ENCODE data around the gene GRPEL1.

DNA sequence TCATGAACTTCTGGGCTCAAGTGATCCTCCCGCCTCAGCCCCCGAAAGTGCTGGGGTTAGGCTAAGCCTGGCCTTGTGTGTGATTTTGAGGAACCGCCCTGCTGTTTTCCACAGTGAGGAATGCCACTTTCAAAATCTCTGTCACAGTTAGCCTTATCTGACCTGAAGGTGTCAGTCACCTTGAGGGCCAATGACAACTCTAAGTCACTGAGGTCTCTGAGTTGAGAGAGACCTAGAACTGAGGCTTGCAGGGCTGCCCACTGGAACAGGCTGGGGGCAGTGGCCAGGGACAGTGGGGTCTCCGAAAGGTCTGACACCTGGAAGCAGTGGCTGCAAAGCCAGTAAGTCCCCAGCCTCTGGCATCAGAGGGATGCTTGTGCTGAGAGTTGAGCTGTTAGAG lies 18.6 kb downstream of the GRPEL1 start:
- TF ChIP-seq, protein P1, sequence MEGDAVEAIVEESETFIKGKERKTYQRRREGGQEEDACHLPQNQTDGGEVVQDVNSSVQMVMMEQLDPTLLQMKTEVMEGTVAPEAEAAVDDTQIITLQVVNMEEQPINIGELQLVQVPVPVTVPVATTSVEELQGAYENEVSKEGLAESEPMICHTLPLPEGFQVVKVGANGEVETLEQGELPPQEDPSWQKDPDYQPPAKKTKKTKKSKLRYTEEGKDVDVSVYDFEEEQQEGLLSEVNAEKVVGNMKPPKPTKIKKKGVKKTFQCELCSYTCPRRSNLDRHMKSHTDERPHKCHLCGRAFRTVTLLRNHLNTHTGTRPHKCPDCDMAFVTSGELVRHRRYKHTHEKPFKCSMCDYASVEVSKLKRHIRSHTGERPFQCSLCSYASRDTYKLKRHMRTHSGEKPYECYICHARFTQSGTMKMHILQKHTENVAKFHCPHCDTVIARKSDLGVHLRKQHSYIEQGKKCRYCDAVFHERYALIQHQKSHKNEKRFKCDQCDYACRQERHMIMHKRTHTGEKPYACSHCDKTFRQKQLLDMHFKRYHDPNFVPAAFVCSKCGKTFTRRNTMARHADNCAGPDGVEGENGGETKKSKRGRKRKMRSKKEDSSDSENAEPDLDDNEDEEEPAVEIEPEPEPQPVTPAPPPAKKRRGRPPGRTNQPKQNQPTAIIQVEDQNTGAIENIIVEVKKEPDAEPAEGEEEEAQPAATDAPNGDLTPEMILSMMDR (IDR thresholded peaks at IDR 0.05), result no peak
- TF ChIP-seq POLR2A (IDR thresholded peaks at IDR 0.05), result no peak
- no peak for TF ChIP-seq POLR2AphosphoS5 (IDR thresholded peaks at IDR 0.05; ENCODE audit: insufficient read depth in 1 of 2, low read depth in 1 of 2)

All from vagina (tissue), 2 donors.